ENCODE results near the gene OSCP1.

- TF ChIP-seq CTCF (conservative IDR thresholded peaks at IDR 0.05; ENCODE audit: low read depth, low read length) (no peak), EZH2 (IDR thresholded peaks at IDR 0.05; ENCODE audit: borderline replicate concordance, low read depth, low read length, poor library complexity, severe bottlenecking) (no peak)
These were observed 47.8 kb downstream of the OSCP1 start for GRCh38 chr1:36402504-36402890.
